Suprapubic skin (tissue), 4 donors: Measurements from ENCODE around the gene WDR5. TPM values are rescaled to one million over a fixed set of nuclear protein-coding genes. Genes with fewer than 3 reads are reported as not detected.

Experiments used
- DNase-seq, 2 donors: peaks; one replicate each; pipeline ENCODE4 v3.0.0-alpha.2; 2019; ENCODE audit warnings: low spot score in 2 of 2
- H3K27ac ChIP-seq: fragments of 200-600 bp; sonication (generic); one replicate; pipeline ENCODE4 v1.5.1; 2019
- H3K27me3 ChIP-seq: fragments of 200-600 bp; sonication (generic); one replicate; pipeline ENCODE4 v1.5.1; 2019
- H3K36me3 ChIP-seq: fragments of 200-600 bp; sonication (generic); one replicate; pipeline ENCODE4 v1.5.1; 2019
- H3K4me1 ChIP-seq: fragments of 200-600 bp; sonication (generic); one replicate; pipeline ENCODE4 v1.5.1; 2019
- H3K4me3 ChIP-seq: fragments of 200-600 bp; sonication (generic); one replicate; pipeline ENCODE4 v1.5.1; 2019; ENCODE audit warnings: mild to moderate bottlenecking
- H3K9me3 ChIP-seq: fragments of 200-600 bp; sonication (generic); one replicate; pipeline ENCODE4 v1.5.1; 2019
- CTCF ChIP-seq, 2 donors: fragments of 200-600 bp in 1 of 2; fragments of 450-650 bp in 1 of 2; sonication (generic) in 1 of 2; IDR thresholded peaks; one replicate each; pipeline ENCODE4 v1.5.1; 2016 to 2019; ENCODE audit warnings: antibody characterized with exemption in 2 of 2, mild to moderate bottlenecking in 1 of 2, moderate library complexity in 1 of 2
- EP300 ChIP-seq: sonication (generic); formaldehyde crosslinking; IDR thresholded peaks from one replicate; pipeline ENCODE4 v1.6.1; 2017; ENCODE audit warnings: antibody characterized with exemption
- POLR2A ChIP-seq, 2 donors: fragments of 450-650 bp; IDR thresholded peaks; one replicate each; pipeline ENCODE4 v1.6.1; 2017; ENCODE audit warnings: antibody characterized with exemption in 2 of 2, mild to moderate bottlenecking in 2 of 2, moderate library complexity in 2 of 2
- POLR2AphosphoS5 ChIP-seq, 3 donors: sonication (generic); formaldehyde crosslinking; IDR thresholded peaks; one replicate each; pipeline ENCODE4 v1.6.1; 2017; ENCODE audit warnings: antibody characterized with exemption in 3 of 3
- WGBS: methylation state at CpG from one replicate; pipeline ENCODE4 v1.1.5; 2018; 5-methylcytosine and 5-hydroxymethylcytosine counted together
- total RNA-seq, 4 donors: library from RNA; depleted of rRNA; stranded (reverse); fragments of >200 nt; gene quantifications; one replicate each; pipeline ENCODE4 v1.1.0, GENCODE V29; 2016

The WDR5 gene
- total RNA-seq, 4 donors from 2014 or later = 21.7 to 37.8 (median 26.5) TPM

DNA sequence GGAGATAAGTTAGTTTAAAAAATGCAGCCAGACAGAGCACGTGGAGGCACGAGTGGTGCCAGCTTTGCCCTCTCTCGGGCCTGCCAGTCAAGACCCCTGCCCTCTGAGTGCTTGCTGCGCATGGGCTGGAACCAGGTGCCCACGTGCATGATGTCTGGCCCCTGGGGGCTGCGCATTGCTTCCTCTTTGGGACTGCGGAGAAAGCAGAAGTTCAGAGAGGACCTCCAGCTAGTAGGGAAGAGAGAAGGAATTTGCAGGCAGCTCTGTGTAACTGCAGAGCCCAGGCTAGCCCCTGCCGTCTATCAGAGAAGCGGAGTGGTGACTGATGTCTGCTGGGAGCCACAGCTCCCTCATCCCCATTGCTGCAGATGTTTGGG is 38.2 kb downstream of the WDR5 start:
- no peak for DNase-seq
- H3K27me3 ChIP-seq = peaks cover 40% of the 10 kb centered on the region
- H3K36me3 ChIP-seq = no peaks in the 10 kb centered on the region
- no peak overlapping the region for H3K27ac ChIP-seq
- no peak overlapping the region for H3K4me3 ChIP-seq
- no peaks in the 10 kb centered on the region for H3K9me3 ChIP-seq
- WGBS = 58% methylated on average over 9 of the region's 9 CpGs
- TF ChIP-seq POLR2AphosphoS5 (IDR thresholded peaks at IDR 0.05) = no peak
- no peak for TF ChIP-seq POLR2A (IDR thresholded peaks at IDR 0.05)
- TF ChIP-seq CTCF (IDR thresholded peaks at IDR 0.05) = no peak
- TF ChIP-seq EP300 = no peak
- peaks cover 35% of the 10 kb centered on the region for H3K4me1 ChIP-seq

- Histone ChIP-seq H3K36me3 (no peaks in the 10 kb centered on the region), H3K4me3 (no peak overlapping the region), H3K27ac (no peak overlapping the region), H3K9me3 (no peaks in the 10 kb centered on the region), H3K4me1 (peaks cover 37% of the 10 kb centered on the region), H3K27me3 (peaks cover 40% of the 10 kb centered on the region)
- no peak for TF ChIP-seq EP300
- no peak for TF ChIP-seq POLR2A (IDR thresholded peaks at IDR 0.05)
- TF ChIP-seq CTCF (IDR thresholded peaks at IDR 0.05) = no peak
- TF ChIP-seq POLR2AphosphoS5 (IDR thresholded peaks at IDR 0.05) = no peak
- WGBS = 70% methylated on average over 19 of the region's 19 CpGs
- no peak for DNase-seq
Observed at GRCh38 chr9:134174526-134175290, 38.8 kb downstream of the WDR5 start.

DNA sequence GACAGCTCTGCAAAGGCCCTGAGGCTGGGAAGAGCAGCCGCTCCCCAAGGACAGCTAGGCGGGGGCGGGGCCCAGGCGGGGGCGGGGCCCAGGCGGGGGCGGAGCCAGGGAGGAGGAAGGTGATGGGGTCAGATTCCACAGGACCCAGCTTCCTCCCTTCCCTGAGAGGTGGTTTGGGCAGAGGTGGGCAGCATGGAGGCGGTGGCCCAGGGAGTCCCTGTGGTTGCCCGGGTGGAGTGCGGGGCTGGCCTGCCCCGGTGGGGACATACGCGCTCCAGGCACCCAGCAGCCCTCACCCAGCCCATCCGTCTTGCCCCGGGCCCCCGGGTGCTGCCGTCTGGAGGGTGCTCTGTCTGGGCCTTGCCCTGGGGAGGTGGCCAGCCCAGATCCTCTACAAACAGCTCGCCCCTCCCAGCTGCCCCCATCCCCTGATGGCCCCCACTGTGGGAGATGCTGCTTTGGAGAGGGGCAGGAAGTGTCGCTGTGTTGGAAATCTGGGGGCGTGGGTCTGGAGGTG is 39.5 kb downstream of the WDR5 start:
- H3K9me3 ChIP-seq = no peaks in the 10 kb centered on the region
- H3K36me3 ChIP-seq = no peaks in the 10 kb centered on the region
- H3K27ac ChIP-seq = no peak overlapping the region
- WGBS = 46% methylated on average over 5 of the region's 20 CpGs
- H3K4me3 ChIP-seq = no peak overlapping the region
- no peak for TF ChIP-seq CTCF (IDR thresholded peaks at IDR 0.05)
- TF ChIP-seq EP300 = no peak
- TF ChIP-seq POLR2A (IDR thresholded peaks at IDR 0.05) = no peak
- TF ChIP-seq POLR2AphosphoS5 (IDR thresholded peaks at IDR 0.05) = no peak
- peaks cover 40% of the 10 kb centered on the region for H3K27me3 ChIP-seq
- H3K4me1 ChIP-seq = peaks cover 37% of the 10 kb centered on the region
- DNase-seq = no peak

- TF ChIP-seq CTCF (IDR thresholded peaks at IDR 0.05) (no peak), EP300 (no peak), POLR2A (IDR thresholded peaks at IDR 0.05) (no peak), POLR2AphosphoS5 (IDR thresholded peaks at IDR 0.05) (no peak)
- peaks cover 37% of the 10 kb centered on the region for H3K4me1 ChIP-seq
- no peak overlapping the region for H3K27ac ChIP-seq
- H3K27me3 ChIP-seq = peaks cover 40% of the 10 kb centered on the region
- H3K36me3 ChIP-seq = no peaks in the 10 kb centered on the region
- 71% methylated on average over 7 of the region's 35 CpGs for WGBS
- no peak overlapping the region for H3K4me3 ChIP-seq
- no peaks in the 10 kb centered on the region for H3K9me3 ChIP-seq
- DNase-seq = peak in 1 of 2 donors; percentile 64
Observed at GRCh38 chr9:134175808-134176598, 40.1 kb downstream of the WDR5 start.

DNA sequence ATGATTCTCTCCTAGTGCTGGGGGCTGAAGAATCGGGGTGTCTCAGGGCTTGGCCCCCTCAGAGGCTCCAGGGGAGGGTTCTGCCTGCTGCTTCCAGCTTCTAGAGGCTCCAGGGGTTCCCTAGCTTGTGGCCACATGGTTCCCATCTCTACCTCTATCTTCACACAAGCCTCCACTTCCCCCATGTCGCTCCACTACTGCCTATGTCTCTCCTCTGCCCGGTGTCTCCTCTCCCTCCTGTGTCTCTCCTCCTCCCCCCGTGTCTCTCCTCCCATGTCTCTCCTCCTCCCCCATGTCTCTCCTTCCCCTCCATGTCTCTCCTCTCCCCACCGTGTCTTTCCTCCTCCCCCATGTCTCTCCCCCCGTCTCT is 40.7 kb downstream of the WDR5 start:
- no peak overlapping the region for H3K4me3 ChIP-seq

More for the DNA sequence above, 40.7 kb downstream of the WDR5 start:
- Histone ChIP-seq H3K27me3 (peaks cover 40% of the 10 kb centered on the region), H3K36me3 (no peaks in the 10 kb centered on the region), H3K27ac (no peak overlapping the region), H3K9me3 (no peaks in the 10 kb centered on the region), H3K4me1 (peaks cover 37% of the 10 kb centered on the region)
- 41% methylated on average over 6 of the region's 6 CpGs for WGBS
- DNase-seq = no peak
- TF ChIP-seq CTCF (IDR thresholded peaks at IDR 0.05) (no peak), POLR2A (IDR thresholded peaks at IDR 0.05) (no peak), EP300 (no peak), POLR2AphosphoS5 (IDR thresholded peaks at IDR 0.05) (no peak)
